Esophagus muscularis mucosa (tissue), 4 donors: ENCODE data around the gene CLCA2. TPM values are rescaled to one million over a fixed set of nuclear protein-coding genes. Genes with fewer than 3 reads are reported as not detected.
A peak's percentile ranks its signal among the peaks of the same experiment; 100 is the strongest.

Experiments
- DNase-seq: peaks from one replicate; pipeline ENCODE4 v3.0.0-alpha.2; 2017; ENCODE audit errors: extremely low spot score
- H3K27ac ChIP-seq, 4 donors: fragments of 200-600 bp; sonication (generic); replicated peaks in 1 of 4; 1 replicate in 3 of 4; 2 replicates in 1 of 4; pipeline ENCODE4 v1.5.1; 2016 to 2019; ENCODE audit warnings: mild to moderate bottlenecking in 1 of 4
- H3K27me3 ChIP-seq, 4 donors: fragments of 200-600 bp; sonication (generic); one replicate each; pipeline versions ENCODE4 v1.5.1 to v1.6.0; 2016 to 2019
- H3K36me3 ChIP-seq, 4 donors: fragments of 200-600 bp; sonication (generic); one replicate each; pipeline ENCODE4 v1.5.1; 2016 to 2019
- H3K4me1 ChIP-seq, 4 donors: fragments of 200-600 bp; sonication (generic); one replicate each; pipeline ENCODE4 v1.5.1; 2016 to 2019
- H3K4me3 ChIP-seq, 4 donors: fragments of 200-600 bp; sonication (generic); 1 replicate in 2 of 4; 2 replicates in 2 of 4; pipeline ENCODE4 v1.5.1; 2016 to 2019; ENCODE audit warnings: mild to moderate bottlenecking in 4 of 4, moderate library complexity in 1 of 4
- H3K9me3 ChIP-seq, 4 donors: fragments of 200-600 bp; sonication (generic); 1 replicate in 3 of 4; 2 replicates in 1 of 4; pipeline ENCODE4 v1.5.1; 2016 to 2019
- CTCF ChIP-seq, 3 experiments: fragments of 200-600 bp in 2 of 3; fragments of 450-650 bp in 1 of 3; sonication (generic) in 2 of 3; IDR thresholded peaks; one replicate each; pipeline ENCODE4 v1.5.1; 2017 to 2019; ENCODE audit warnings: antibody characterized with exemption in 3 of 3, mild to moderate bottlenecking in 2 of 3, moderate library complexity in 1 of 3
- EP300 ChIP-seq: sonication (generic); formaldehyde crosslinking; IDR thresholded peaks from one replicate; pipeline ENCODE4 v1.6.1; 2017; ENCODE audit warnings: antibody characterized with exemption
- POLR2A ChIP-seq: fragments of 450-650 bp; IDR thresholded peaks from one replicate; pipeline ENCODE4 v1.6.1; 2017; ENCODE audit warnings: antibody characterized with exemption, moderate library complexity, mild to moderate bottlenecking, low read depth
- POLR2AphosphoS5 ChIP-seq, 2 donors: sonication (generic); formaldehyde crosslinking; IDR thresholded peaks; one replicate each; pipeline ENCODE4 v1.6.1; 2017; ENCODE audit warnings: antibody characterized with exemption in 2 of 2
- WGBS: methylation state at CpG from one replicate; pipeline ENCODE4 v1.1.5; 2018; 5-methylcytosine and 5-hydroxymethylcytosine counted together
- intact Hi-C: fragments of 100-400 bp; cut with DNase I; formaldehyde crosslinking; loops from one replicate; pipeline ENCODE4 v1.15.1; 2023
- total RNA-seq, 4 donors: library from RNA; depleted of rRNA; stranded (reverse); fragments of >200 nt; gene quantifications; one replicate each; pipeline versions ENCODE4 v1.1.0 to v1.2.1, GENCODE V29; 2016

The CLCA2 gene
- total RNA-seq, 4 donors from 2014 or later = not detected

GRCh38 chr1:86477256-86477655, 53.3 kb downstream of the CLCA2 start:
- DNase-seq = no peak
- H3K27ac ChIP-seq = no peak overlapping the region
- intact Hi-C loops = loop anchor here (10.0 kb wide), 1 partner anchor 608 kb away; no protein-coding TSS in a partner anchor
- TF ChIP-seq POLR2AphosphoS5 (IDR thresholded peaks at IDR 0.05) = no peak
- 82% methylated on average over 4 of the region's 4 CpGs for WGBS
- no peak overlapping the region for H3K4me3 ChIP-seq
- H3K9me3 ChIP-seq = no peaks in the 10 kb centered on the region
- H3K27me3 ChIP-seq = no peaks in the 10 kb centered on the region
- H3K4me1 ChIP-seq = peaks cover 0 to 6% (median 3%) of the 10 kb centered on the region in 4 donors
- H3K36me3 ChIP-seq = no peaks in the 10 kb centered on the region

GRCh38 chr1:86477682-86478081, 53.7 kb downstream of the CLCA2 start:
- Histone ChIP-seq H3K27me3 (no peaks in the 10 kb centered on the region), H3K4me3 (no peak overlapping the region), H3K36me3 (no peaks in the 10 kb centered on the region), H3K9me3 (no peaks in the 10 kb centered on the region), H3K4me1 (peaks cover 0 to 6% (median 3%) of the 10 kb centered on the region in 4 donors), H3K27ac (no peak overlapping the region)
- no peak for DNase-seq
- no peak for TF ChIP-seq CTCF (IDR thresholded peaks at IDR 0.05)
- TF ChIP-seq POLR2A = no peak
- TF ChIP-seq POLR2AphosphoS5 (IDR thresholded peaks at IDR 0.05) = no peak
- TF ChIP-seq EP300 = no peak
- intact Hi-C loops = loop anchor here (10.0 kb wide), 1 partner anchor 607 kb away; no protein-coding TSS in a partner anchor
- WGBS = 73% methylated on average over 4 of the region's 4 CpGs

- H3K4me1 ChIP-seq = peaks cover 0 to 6% (median 3%) of the 10 kb centered on the region in 4 donors
- DNase-seq = no peak
- intact Hi-C loops = loop anchor here (10.0 kb wide), 1 partner anchor 606 kb away; no protein-coding TSS in a partner anchor
- no peaks in the 10 kb centered on the region for H3K27me3 ChIP-seq
- peak overlapping the region in 1 of 4 donors; percentile 35 for H3K27ac ChIP-seq
- TF ChIP-seq EP300 (no peak), POLR2A (no peak), POLR2AphosphoS5 (IDR thresholded peaks at IDR 0.05) (no peak), CTCF (IDR thresholded peaks at IDR 0.05) (no peak)
- no peak overlapping the region for H3K4me3 ChIP-seq
- 71% methylated on average over 5 of the region's 5 CpGs for whole genome bisulfite sequencing
- H3K36me3 ChIP-seq = no peaks in the 10 kb centered on the region
- H3K9me3 ChIP-seq = no peaks in the 10 kb centered on the region
These were observed 54.6 kb downstream of the CLCA2 start for GRCh38 chr1:86478416-86479156.

GRCh38 chr1:86481966-86482365, 58.0 kb downstream of the CLCA2 start:
- DNase-seq = no peak
- Histone ChIP-seq H3K36me3 (no peaks in the 10 kb centered on the region), H3K9me3 (no peaks in the 10 kb centered on the region), H3K27ac (no peak overlapping the region), H3K4me3 (no peak overlapping the region), H3K27me3 (no peaks in the 10 kb centered on the region), H3K4me1 (peaks cover 0 to 6% (median 3%) of the 10 kb centered on the region in 4 donors)
- WGBS = 87% methylated on average over 4 of the region's 4 CpGs
- intact Hi-C loops = no loop called here
- TF ChIP-seq POLR2AphosphoS5 (IDR thresholded peaks at IDR 0.05) = no peak
- no peak for TF ChIP-seq CTCF (IDR thresholded peaks at IDR 0.05)
- TF ChIP-seq EP300 = no peak
- no peak for TF ChIP-seq POLR2A

- peak overlapping the region in 2 of 4 donors; percentile 10 to 40 for H3K27ac ChIP-seq
- intact Hi-C loops = no loop called here
- no peak overlapping the region for H3K4me3 ChIP-seq
- H3K9me3 ChIP-seq = no peaks in the 10 kb centered on the region
- TF ChIP-seq EP300 = no peak
- TF ChIP-seq CTCF (IDR thresholded peaks at IDR 0.05) = no peak
- TF ChIP-seq POLR2A = no peak
- TF ChIP-seq POLR2AphosphoS5 (IDR thresholded peaks at IDR 0.05) = no peak
- 76% methylated on average over 4 of the region's 4 CpGs for WGBS
- peaks cover 0 to 4% (median 0%) of the 10 kb centered on the region in 4 donors for H3K4me1 ChIP-seq
- H3K36me3 ChIP-seq = no peaks in the 10 kb centered on the region
- H3K27me3 ChIP-seq = no peaks in the 10 kb centered on the region
- peak; percentile 91 for DNase-seq
These were observed 63.3 kb downstream of the CLCA2 start for GRCh38 chr1:86487131-86487810.
